Left ventricle myocardium superior (tissue), 1 donor: Measurements from ENCODE around the gene ZBTB20. TPM values are rescaled to one million over a fixed set of nuclear protein-coding genes. Genes with fewer than 3 reads are reported as not detected.
A peak's percentile ranks its signal among the peaks of the same experiment; 100 is the strongest.

Experiments used
- ATAC-seq: fragments of 200-7000 bp; cut with Tn5 transposase; one replicate; pipeline ENCODE4 v1.9.1; 2020; ENCODE audit warnings: mild to moderate bottlenecking, moderate library complexity
- DNase-seq: peaks from one replicate; pipeline ENCODE4 v3.0.0-alpha.2; 2020
- intact Hi-C: fragments of 100-400 bp; cut with micrococcal nuclease; formaldehyde crosslinking; loops from one replicate; pipeline ENCODE4 v1.11.0; 2022
- total RNA-seq: library from RNA; stranded (reverse); fragmentation: NEBNext Ultra II Directional; extraction: Animal tissue kit (Norgen Biotek cat#: 25700); gene quantifications from one replicate; pipeline ENCODE4 v1.2.1, GENCODE V29; 2021
- donor health status: DM: no; HTN: yes; CAD: no; lungs with severe emphysema.

The ZBTB20 gene
- total RNA-seq, 1 donor from 2014 or later = 57.5 TPM

- intact Hi-C loops = no loop called here
- ATAC-seq (no peak), DNase-seq (no peak)
These were observed 78.3 kb downstream of the ZBTB20 start for GRCh38 chr3:115068799-115069198.

GRCh38 chr3:115062412-115062956 is 84.6 kb downstream of the ZBTB20 start:
- DNase-seq (no peak), ATAC-seq (no peak)
- intact Hi-C loops = no loop called here

- intact Hi-C loops = no loop called here
- DNase-seq = no peak
- ATAC-seq = peak; percentile 41
These were observed 85.1 kb downstream of the ZBTB20 start for GRCh38 chr3:115062009-115062408.

- intact Hi-C loops = no loop called here
- no peak for DNase-seq
- no peak for ATAC-seq
These were observed 94.2 kb downstream of the ZBTB20 start for GRCh38 chr3:115052906-115053305.

- ATAC-seq (no peak), DNase-seq (no peak)
- intact Hi-C loops = no loop called here
These were observed 104.7 kb downstream of the ZBTB20 start for GRCh38 chr3:115042351-115042750.

- no peak for DNase-seq
- ATAC-seq = peak; percentile 19
- intact Hi-C loops = no loop called here
These were observed 106.3 kb downstream of the ZBTB20 start for GRCh38 chr3:115040673-115041286.

GRCh38 chr3:115040246-115040645 is 106.8 kb downstream of the ZBTB20 start:
- no peak for DNase-seq
- ATAC-seq = no peak
- intact Hi-C loops = no loop called here

GRCh38 chr3:115038817-115039216 is 108.3 kb downstream of the ZBTB20 start:
- DNase-seq (no peak), ATAC-seq (no peak)
- intact Hi-C loops = no loop called here

GRCh38 chr3:115022835-115023398 is 124.2 kb downstream of the ZBTB20 start:
- ATAC-seq (peak; percentile 32), DNase-seq (no peak)
- intact Hi-C loops = no loop called here

- intact Hi-C loops = no loop called here
- no peak for ATAC-seq
- no peak for DNase-seq
These were observed 124.9 kb downstream of the ZBTB20 start for GRCh38 chr3:115022199-115022598.

GRCh38 chr3:115021061-115021460 is 126.0 kb downstream of the ZBTB20 start:
- DNase-seq (no peak), ATAC-seq (no peak)
- intact Hi-C loops = no loop called here

GRCh38 chr3:115019900-115020299 is 127.2 kb downstream of the ZBTB20 start:
- no peak for DNase-seq
- intact Hi-C loops = no loop called here
- no peak for ATAC-seq

- DNase-seq = no peak
- ATAC-seq = peak; percentile 17
- intact Hi-C loops = no loop called here
These were observed 128.4 kb downstream of the ZBTB20 start for GRCh38 chr3:115018694-115019093.

GRCh38 chr3:115007966-115008365 is 139.1 kb downstream of the ZBTB20 start:
- no peak for ATAC-seq
- intact Hi-C loops = no loop called here
- DNase-seq = no peak

- no peak for DNase-seq
- ATAC-seq = no peak
- intact Hi-C loops = no loop called here
These were observed 142.6 kb downstream of the ZBTB20 start for GRCh38 chr3:115004201-115005140.

- DNase-seq (no peak), ATAC-seq (no peak)
- intact Hi-C loops = no loop called here
These were observed 148.0 kb downstream of the ZBTB20 start for GRCh38 chr3:114998971-114999579.

- intact Hi-C loops = no loop called here
- ATAC-seq = no peak
- DNase-seq = no peak
These were observed 152.3 kb downstream of the ZBTB20 start for GRCh38 chr3:114994554-114995341.

GRCh38 chr3:114985776-114986175 is 161.3 kb downstream of the ZBTB20 start:
- intact Hi-C loops = no loop called here

GRCh38 chr3:114983248-114983647 is 163.8 kb downstream of the ZBTB20 start:
- intact Hi-C loops = no loop called here

More at GRCh38 chr3:114985776-114986175, 161.3 kb downstream of the ZBTB20 start:
- ATAC-seq (no peak), DNase-seq (no peak)

More at GRCh38 chr3:114983248-114983647, 163.8 kb downstream of the ZBTB20 start:
- ATAC-seq = no peak
- no peak for DNase-seq
